ENCODE data around the gene APOL2.
"Not testable (repeated sequence)": the region's sequence is repeated elsewhere in the genome, so short reads cannot be mapped to it uniquely, and the experiment has no call there.

Gene APOL2

DNA sequence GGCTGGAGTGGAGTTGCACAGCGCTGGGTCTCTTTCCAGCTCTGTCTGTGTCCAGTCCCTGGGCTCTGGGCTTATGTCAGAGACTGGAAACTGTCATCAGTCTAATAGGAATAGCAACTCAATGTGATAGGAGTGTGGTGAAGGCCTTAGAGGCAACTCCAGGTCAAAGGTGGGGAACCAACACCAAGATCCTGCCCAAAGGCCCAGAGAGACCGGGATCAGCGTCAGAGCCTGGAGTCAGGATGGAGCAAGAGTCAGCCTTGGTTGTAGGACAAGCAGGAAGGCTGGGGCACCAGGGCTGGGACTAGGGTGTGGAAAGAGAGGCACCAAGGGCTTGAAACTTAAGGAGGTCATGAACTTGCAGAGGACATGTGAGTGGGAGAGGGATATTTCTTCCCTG lies 23.0 kb upstream of the APOL2 start:
- H3K4me1 ChIP-seq (ENCODE audit: control insufficient read depth, insufficient read depth, low read length, poor library complexity, severe bottlenecking); H3K4me3 ChIP-seq (ENCODE audit: extremely low read depth, insufficient read depth, low read length, poor library complexity, severe bottlenecking); H3K9me3 ChIP-seq (ENCODE audit: control insufficient read depth, low read length); H3K27ac ChIP-seq (ENCODE audit: low read depth, low read length, severe bottlenecking); H3K36me3 ChIP-seq (ENCODE audit: control insufficient read depth, insufficient read depth, low read length): not testable (repeated sequence)
- WGBS, 2 experiments (ENCODE audit: insufficient coverage in 2 of 2): 96 to 100% methylated on average over 1 to 3 of the region's 3 CpGs

DNA sequence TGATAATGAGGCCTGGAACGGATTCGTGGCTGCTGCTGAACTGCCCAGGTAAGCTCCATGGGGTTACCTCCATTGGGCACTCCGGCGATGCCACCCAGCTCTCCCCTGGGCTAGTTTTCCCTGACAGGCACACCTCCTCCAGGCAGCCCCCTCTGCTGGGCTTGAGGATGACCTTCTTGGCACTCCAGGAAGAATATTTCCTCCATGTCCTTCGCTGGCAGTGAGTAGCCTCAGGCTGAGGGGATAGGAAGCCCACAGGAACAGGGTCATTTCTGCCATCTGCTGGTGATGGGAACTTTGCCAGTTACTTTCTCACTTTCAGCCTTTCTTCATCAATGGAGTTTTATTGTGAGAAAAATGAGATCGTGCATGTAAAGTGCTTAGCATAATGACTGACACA lies 22.3 kb upstream of the APOL2 start:
- H3K27ac ChIP-seq (ENCODE audit: low read depth, low read length, severe bottlenecking); H3K9me3 ChIP-seq (ENCODE audit: control insufficient read depth, low read length); H3K4me1 ChIP-seq (ENCODE audit: control insufficient read depth, insufficient read depth, low read length, poor library complexity, severe bottlenecking); H3K4me3 ChIP-seq (ENCODE audit: extremely low read depth, insufficient read depth, low read length, poor library complexity, severe bottlenecking); H3K36me3 ChIP-seq (ENCODE audit: control insufficient read depth, insufficient read depth, low read length): not testable (repeated sequence)
- WGBS, 2 experiments (ENCODE audit: insufficient coverage in 2 of 2): 86 to 90% methylated on average over 5 of the region's 6 CpGs

DNA sequence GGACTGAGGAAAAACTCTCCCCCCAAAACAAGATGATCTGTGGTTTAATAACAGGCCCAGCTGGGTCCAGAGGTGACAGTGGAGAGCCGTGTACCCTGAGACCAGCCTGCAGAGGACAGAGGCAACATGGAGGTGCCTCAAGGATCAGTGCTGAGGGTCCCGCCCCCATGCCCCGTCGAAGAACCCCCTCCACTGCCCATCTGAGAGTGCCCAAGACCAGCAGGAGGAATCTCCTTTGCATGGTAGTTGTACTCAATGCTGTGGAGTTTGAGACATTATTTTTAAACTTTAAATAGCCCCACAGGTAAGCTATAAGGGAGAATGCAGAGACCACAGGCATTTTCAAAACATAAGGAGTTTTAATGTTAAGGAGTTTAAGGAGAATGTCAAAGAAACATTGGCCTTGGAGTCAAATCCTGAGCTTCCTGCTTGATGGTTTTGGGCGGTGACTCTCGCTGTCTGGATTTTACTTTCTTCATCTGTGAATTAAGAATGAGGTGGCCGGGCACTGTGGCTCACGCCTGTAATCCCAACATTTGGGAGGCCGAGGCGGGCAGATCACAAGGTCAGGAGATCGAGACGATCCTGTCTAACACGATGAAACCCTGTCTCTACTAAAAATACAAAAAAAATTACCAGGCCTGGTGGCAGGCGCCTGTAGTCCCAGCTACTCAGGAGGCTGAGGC lies 20.4 kb upstream of the APOL2 start:
- Histone ChIP-seq H3K4me3 (ENCODE audit: extremely low read depth, insufficient read depth, low read length, poor library complexity, severe bottlenecking) (peak overlapping the region; percentile 8), H3K4me1 (ENCODE audit: control insufficient read depth, insufficient read depth, low read length, poor library complexity, severe bottlenecking) (peaks cover 7% of the 10 kb centered on the region), H3K9me3 (ENCODE audit: control insufficient read depth, low read length) (no peaks in the 10 kb centered on the region), H3K36me3 (ENCODE audit: control insufficient read depth, insufficient read depth, low read length) (no peaks in the 10 kb centered on the region), H3K27ac (ENCODE audit: low read depth, low read length, severe bottlenecking) (peak overlapping the region; percentile 58)
- WGBS, 2 experiments (ENCODE audit: insufficient coverage in 2 of 2): 84% methylated on average over 7 to 10 of the region's 14 CpGs

- H3K4me3 ChIP-seq (ENCODE audit: extremely low read depth, insufficient read depth, low read length, poor library complexity, severe bottlenecking): peak overlapping the region; percentile 8
- peaks cover 7% of the 10 kb centered on the region for H3K4me1 ChIP-seq (ENCODE audit: control insufficient read depth, insufficient read depth, low read length, poor library complexity, severe bottlenecking)
- 46 to 49% methylated on average over 5 to 6 of the region's 16 CpGs for WGBS, 2 experiments (ENCODE audit: insufficient coverage in 2 of 2)
- H3K36me3 ChIP-seq (ENCODE audit: control insufficient read depth, insufficient read depth, low read length): no peaks in the 10 kb centered on the region
- peak overlapping the region; percentile 58 for H3K27ac ChIP-seq (ENCODE audit: low read depth, low read length, severe bottlenecking)
- no peaks in the 10 kb centered on the region for H3K9me3 ChIP-seq (ENCODE audit: control insufficient read depth, low read length)
These were observed 19.6 kb upstream of the APOL2 start for GRCh38 chr22:36258701-36259614.

GRCh38 chr22:36257948-36258670 lies 18.8 kb upstream of the APOL2 start:
- no peaks in the 10 kb centered on the region for H3K36me3 ChIP-seq (ENCODE audit: control insufficient read depth, insufficient read depth, low read length)
- no peak overlapping the region for H3K27ac ChIP-seq (ENCODE audit: low read depth, low read length, severe bottlenecking)
- WGBS, 2 experiments (ENCODE audit: insufficient coverage in 2 of 2): 96% methylated on average over 13 of the region's 13 CpGs
- no peaks in the 10 kb centered on the region for H3K9me3 ChIP-seq (ENCODE audit: control insufficient read depth, low read length)
- peaks cover 7% of the 10 kb centered on the region for H3K4me1 ChIP-seq (ENCODE audit: control insufficient read depth, insufficient read depth, low read length, poor library complexity, severe bottlenecking)
- no peak overlapping the region for H3K4me3 ChIP-seq (ENCODE audit: extremely low read depth, insufficient read depth, low read length, poor library complexity, severe bottlenecking)

GRCh38 chr22:36257308-36257707 lies 18.0 kb upstream of the APOL2 start:
- no peaks in the 10 kb centered on the region for H3K9me3 ChIP-seq (ENCODE audit: control insufficient read depth, low read length)
- WGBS, 2 experiments (ENCODE audit: insufficient coverage in 2 of 2): 76 to 77% methylated on average over 6 to 7 of the region's 8 CpGs
- no peak overlapping the region for H3K4me3 ChIP-seq (ENCODE audit: extremely low read depth, insufficient read depth, low read length, poor library complexity, severe bottlenecking)
- peaks cover 7% of the 10 kb centered on the region for H3K4me1 ChIP-seq (ENCODE audit: control insufficient read depth, insufficient read depth, low read length, poor library complexity, severe bottlenecking)
- H3K36me3 ChIP-seq (ENCODE audit: control insufficient read depth, insufficient read depth, low read length): no peaks in the 10 kb centered on the region
- H3K27ac ChIP-seq (ENCODE audit: low read depth, low read length, severe bottlenecking): no peak overlapping the region

GRCh38 chr22:36256478-36256877 lies 17.2 kb upstream of the APOL2 start:
- Histone ChIP-seq H3K36me3 (ENCODE audit: control insufficient read depth, insufficient read depth, low read length) (no peaks in the 10 kb centered on the region), H3K4me3 (ENCODE audit: extremely low read depth, insufficient read depth, low read length, poor library complexity, severe bottlenecking) (no peak overlapping the region), H3K9me3 (ENCODE audit: control insufficient read depth, low read length) (no peaks in the 10 kb centered on the region), H3K27ac (ENCODE audit: low read depth, low read length, severe bottlenecking) (no peak overlapping the region), H3K4me1 (ENCODE audit: control insufficient read depth, insufficient read depth, low read length, poor library complexity, severe bottlenecking) (peaks cover 7% of the 10 kb centered on the region)
- 82 to 93% methylated on average over 2 of the region's 3 CpGs for WGBS, 2 experiments (ENCODE audit: insufficient coverage in 2 of 2)

DNA sequence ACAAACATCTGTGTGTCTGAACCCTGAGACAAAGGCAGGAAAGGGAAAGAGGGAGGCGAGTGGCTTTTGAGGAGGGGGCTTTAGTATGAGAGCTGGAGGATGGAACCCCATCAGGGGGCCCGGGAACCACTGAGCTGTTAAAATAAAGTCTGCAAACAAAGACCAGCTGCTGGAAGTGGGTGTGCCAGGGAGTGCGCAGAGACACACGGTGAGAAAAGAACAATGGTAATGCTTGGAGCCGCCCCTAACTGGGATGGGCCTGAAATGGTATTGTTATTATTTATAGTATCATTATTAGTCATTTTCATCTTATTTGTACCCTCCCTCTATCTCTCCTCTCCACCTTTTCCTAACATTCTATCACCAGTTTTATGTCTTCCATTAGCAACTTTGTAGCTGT lies 16.2 kb upstream of the APOL2 start:
- H3K36me3 ChIP-seq (ENCODE audit: control insufficient read depth, insufficient read depth, low read length); H3K4me3 ChIP-seq (ENCODE audit: extremely low read depth, insufficient read depth, low read length, poor library complexity, severe bottlenecking); H3K27ac ChIP-seq (ENCODE audit: low read depth, low read length, severe bottlenecking); H3K4me1 ChIP-seq (ENCODE audit: control insufficient read depth, insufficient read depth, low read length, poor library complexity, severe bottlenecking); H3K9me3 ChIP-seq (ENCODE audit: control insufficient read depth, low read length): not testable (repeated sequence)
- no CpG with 5 or more reads among the region's 5 CpGs for WGBS, 2 experiments (ENCODE audit: insufficient coverage in 2 of 2)

- Histone ChIP-seq H3K4me1 (ENCODE audit: control insufficient read depth, insufficient read depth, low read length, poor library complexity, severe bottlenecking) (no peaks in the 10 kb centered on the region), H3K9me3 (ENCODE audit: control insufficient read depth, low read length) (no peaks in the 10 kb centered on the region), H3K4me3 (ENCODE audit: extremely low read depth, insufficient read depth, low read length, poor library complexity, severe bottlenecking) (no peak overlapping the region), H3K36me3 (ENCODE audit: control insufficient read depth, insufficient read depth, low read length) (no peaks in the 10 kb centered on the region), H3K27ac (ENCODE audit: low read depth, low read length, severe bottlenecking) (no peak overlapping the region)
- WGBS, 2 experiments (ENCODE audit: insufficient coverage in 2 of 2): 89 to 91% methylated on average over 7 of the region's 7 CpGs
These were observed 14.5 kb upstream of the APOL2 start for GRCh38 chr22:36253523-36254490.
